NB4 (cell line): ENCODE results near the gene SH3RF2.
"Not testable (repeated sequence)": the region's sequence is repeated elsewhere in the genome, so short reads cannot be mapped to it uniquely, and the experiment has no call there.

ENCODE experiments used
- MYC ChIP-seq: IDR thresholded peaks from 2 replicates; pipeline ENCODE4 v1.6.1; 2011; ENCODE audit warnings: low read depth, low read length
- POLR2A ChIP-seq: IDR thresholded peaks from 2 replicates; pipeline ENCODE4 v1.6.1; 2011; ENCODE audit warnings: mild to moderate bottlenecking; ENCODE audit not compliant: insufficient read length; ENCODE audit errors: extremely low read depth
- TF ChIP-seq, protein P1 (sequence below): IDR thresholded peaks from one replicate; pipeline ENCODE4 v1.5.1; 2012; ENCODE audit warnings: low read depth, low read length

DNA sequence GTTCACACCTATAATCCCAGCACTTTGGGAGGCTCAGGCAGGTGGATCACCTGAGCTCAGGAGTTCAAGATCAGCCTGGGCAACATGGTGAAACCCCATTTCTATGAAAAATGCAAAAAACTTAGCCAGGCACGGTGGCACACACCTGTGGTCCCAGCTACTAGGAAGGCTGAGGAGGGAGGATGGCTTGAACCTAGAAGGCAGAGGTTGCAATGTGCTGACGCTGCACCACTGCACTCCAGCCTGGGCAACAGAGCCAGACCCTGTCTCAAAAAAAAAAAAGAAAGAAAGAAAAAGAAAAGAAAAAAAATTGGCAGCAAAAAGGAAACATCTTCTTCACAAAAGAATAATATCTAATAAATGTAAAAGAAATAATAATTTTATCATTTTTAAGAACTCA is 172.5 kb downstream of the SH3RF2 start:
- TF ChIP-seq, protein P1, sequence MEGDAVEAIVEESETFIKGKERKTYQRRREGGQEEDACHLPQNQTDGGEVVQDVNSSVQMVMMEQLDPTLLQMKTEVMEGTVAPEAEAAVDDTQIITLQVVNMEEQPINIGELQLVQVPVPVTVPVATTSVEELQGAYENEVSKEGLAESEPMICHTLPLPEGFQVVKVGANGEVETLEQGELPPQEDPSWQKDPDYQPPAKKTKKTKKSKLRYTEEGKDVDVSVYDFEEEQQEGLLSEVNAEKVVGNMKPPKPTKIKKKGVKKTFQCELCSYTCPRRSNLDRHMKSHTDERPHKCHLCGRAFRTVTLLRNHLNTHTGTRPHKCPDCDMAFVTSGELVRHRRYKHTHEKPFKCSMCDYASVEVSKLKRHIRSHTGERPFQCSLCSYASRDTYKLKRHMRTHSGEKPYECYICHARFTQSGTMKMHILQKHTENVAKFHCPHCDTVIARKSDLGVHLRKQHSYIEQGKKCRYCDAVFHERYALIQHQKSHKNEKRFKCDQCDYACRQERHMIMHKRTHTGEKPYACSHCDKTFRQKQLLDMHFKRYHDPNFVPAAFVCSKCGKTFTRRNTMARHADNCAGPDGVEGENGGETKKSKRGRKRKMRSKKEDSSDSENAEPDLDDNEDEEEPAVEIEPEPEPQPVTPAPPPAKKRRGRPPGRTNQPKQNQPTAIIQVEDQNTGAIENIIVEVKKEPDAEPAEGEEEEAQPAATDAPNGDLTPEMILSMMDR, result not testable (repeated sequence)
- not testable (repeated sequence) for TF ChIP-seq POLR2A, MYC
